SKM-1 treated with dmso at 0.1 percent for 144 hours (cell line): Measurements from ENCODE around the gene STAM2.
"Not testable (repeated sequence)": the region's sequence is repeated elsewhere in the genome, so short reads cannot be mapped to it uniquely, and the experiment has no call there.

Experiments used
- DNase-seq: peaks from one replicate; lab custom pipeline; 2025; ENCODE audit not compliant: unreplicated experiment; lab: John Stamatoyannopoulos, UW

STAM2 gene

GRCh38 chr2:152173831-152174230 lies 1.7 kb downstream of the STAM2 start:
- no peak for DNase-seq

- DNase-seq, result not testable (repeated sequence)
These were observed 3.3 kb downstream of the STAM2 start for GRCh38 chr2:152172201-152172785.

GRCh38 chr2:152171718-152172117 lies 3.8 kb downstream of the STAM2 start:
- no peak for DNase-seq

GRCh38 chr2:152169158-152169557 lies 6.4 kb downstream of the STAM2 start:
- DNase-seq, result not testable (repeated sequence)

- not testable (repeated sequence) for DNase-seq
These were observed 8.1 kb downstream of the STAM2 start for GRCh38 chr2:152167470-152167869.

- no peak for DNase-seq
These were observed 8.5 kb downstream of the STAM2 start for GRCh38 chr2:152167065-152167464.

- DNase-seq, result no peak
These were observed 8.9 kb downstream of the STAM2 start for GRCh38 chr2:152166633-152167032.

- no peak for DNase-seq
These were observed 9.8 kb downstream of the STAM2 start for GRCh38 chr2:152165780-152166179.

GRCh38 chr2:152165306-152165705 lies 10.3 kb downstream of the STAM2 start:
- no peak for DNase-seq

GRCh38 chr2:152163669-152164068 lies 11.9 kb downstream of the STAM2 start:
- not testable (repeated sequence) for DNase-seq

GRCh38 chr2:152162141-152162540 lies 13.4 kb downstream of the STAM2 start:
- DNase-seq, result no peak

- DNase-seq, result no peak
These were observed 14.0 kb downstream of the STAM2 start for GRCh38 chr2:152161598-152161997.

- not testable (repeated sequence) for DNase-seq
These were observed 15.2 kb downstream of the STAM2 start for GRCh38 chr2:152160378-152160777.

GRCh38 chr2:152157253-152157652 lies 18.3 kb downstream of the STAM2 start:
- no peak for DNase-seq

- no peak for DNase-seq
These were observed 20.4 kb downstream of the STAM2 start for GRCh38 chr2:152155209-152155608.

GRCh38 chr2:152154462-152154861 lies 21.1 kb downstream of the STAM2 start:
- no peak for DNase-seq

- no peak for DNase-seq
These were observed 40.9 kb downstream of the STAM2 start for GRCh38 chr2:152134488-152135280.

GRCh38 chr2:152132306-152132705 lies 43.3 kb downstream of the STAM2 start:
- DNase-seq, result no peak

- no peak for DNase-seq
These were observed 47.9 kb downstream of the STAM2 start for GRCh38 chr2:152127628-152128027.

- no peak for DNase-seq
These were observed 48.9 kb downstream of the STAM2 start for GRCh38 chr2:152126664-152127063.

- DNase-seq, result no peak
These were observed 53.4 kb downstream of the STAM2 start for GRCh38 chr2:152122161-152122560.

GRCh38 chr2:152120430-152120829 lies 55.1 kb downstream of the STAM2 start:
- no peak for DNase-seq

GRCh38 chr2:152115952-152116351 lies 59.6 kb downstream of the STAM2 start:
- no peak for DNase-seq
